Measurements from ENCODE around the gene DSC3.

DSC3 gene

DNA sequence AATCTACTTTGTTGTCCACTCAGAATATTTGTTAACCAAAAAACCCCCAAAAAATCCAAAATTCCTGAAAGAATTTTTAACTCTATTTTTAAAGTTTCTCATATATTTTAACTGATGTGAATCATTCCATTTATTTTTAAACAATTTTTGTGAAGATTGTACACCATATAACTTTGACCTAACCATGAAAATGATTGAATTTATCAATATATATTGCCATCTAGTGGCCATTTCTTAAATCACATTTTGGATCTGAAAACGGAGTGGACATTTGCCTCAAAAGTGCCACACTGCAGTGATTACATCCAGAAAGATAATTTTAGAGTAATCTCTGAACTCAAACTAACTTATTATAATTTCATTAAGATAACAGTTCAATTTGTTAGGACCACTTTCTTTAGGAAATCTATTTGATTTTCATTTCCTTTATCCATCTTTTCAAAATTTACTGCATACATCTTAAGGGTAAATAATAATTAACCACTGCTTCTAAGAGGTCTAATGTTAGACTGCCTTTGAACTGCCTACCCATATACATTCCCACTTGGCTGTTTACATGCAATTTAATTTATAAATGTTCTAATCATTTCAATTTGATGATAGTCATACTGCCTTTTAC lies 71.1 kb downstream of the DSC3 start:
- DNase-seq (ENCODE audit: low read depth in 2 of 2), result no peak

DNA sequence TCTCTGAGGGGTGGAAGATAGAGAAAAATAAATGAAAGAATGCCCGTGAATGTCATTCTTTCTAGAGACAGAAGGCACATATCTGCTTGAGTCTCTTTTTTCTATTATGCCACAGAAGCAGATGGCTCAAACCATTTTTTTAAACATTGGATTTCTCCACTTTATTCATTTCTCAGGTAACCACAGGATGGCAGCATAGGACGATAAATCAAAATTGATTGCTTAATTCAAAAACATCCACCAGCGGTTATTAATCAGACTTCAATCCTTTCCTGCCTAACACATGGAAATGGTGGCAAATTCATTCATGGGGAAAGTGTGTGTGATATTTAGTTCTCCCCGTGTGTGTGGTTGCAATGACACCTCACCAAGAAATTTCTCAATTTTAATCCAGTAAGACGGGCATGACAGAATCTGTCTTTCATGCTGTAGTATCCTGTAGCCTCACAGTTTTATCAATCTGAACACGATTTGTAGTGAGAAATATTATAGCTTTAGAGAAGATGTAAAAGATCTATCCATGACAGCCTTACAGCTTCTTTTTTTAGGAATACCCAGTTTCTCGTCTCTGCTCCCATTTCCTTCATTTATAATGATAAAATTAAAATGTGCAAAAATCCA lies 72.2 kb downstream of the DSC3 start:
- no peak for DNase-seq (ENCODE audit: low read depth in 2 of 2)

DNA sequence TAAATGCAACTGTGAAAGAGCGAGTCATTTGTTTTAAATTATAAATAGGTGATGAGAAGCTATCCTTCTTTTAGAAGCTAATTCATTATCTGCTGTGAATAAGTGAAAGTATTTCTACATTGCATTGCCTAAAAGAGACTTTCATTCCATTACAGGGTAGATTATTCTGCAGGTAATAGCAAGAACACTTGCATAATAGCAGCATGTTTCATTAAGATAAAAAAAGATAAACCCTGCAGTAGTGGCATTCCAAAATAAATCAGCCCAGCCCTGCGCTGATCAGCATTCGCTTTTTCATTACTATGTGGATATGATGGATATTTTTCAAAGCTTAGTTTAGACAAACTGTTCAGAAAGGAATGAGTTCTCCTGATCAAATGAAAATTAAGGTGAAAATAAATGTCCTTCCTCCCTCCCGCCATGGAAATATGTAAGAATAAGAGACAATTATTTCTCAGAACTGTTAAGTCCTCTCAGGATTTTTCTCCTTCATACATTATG lies 72.8 kb downstream of the DSC3 start:
- no peak for DNase-seq (ENCODE audit: low read depth in 2 of 2)

GRCh38 chr18:30967701-30968100 lies 74.8 kb downstream of the DSC3 start:
- no peak for DNase-seq (ENCODE audit: low read depth in 2 of 2)

DNA sequence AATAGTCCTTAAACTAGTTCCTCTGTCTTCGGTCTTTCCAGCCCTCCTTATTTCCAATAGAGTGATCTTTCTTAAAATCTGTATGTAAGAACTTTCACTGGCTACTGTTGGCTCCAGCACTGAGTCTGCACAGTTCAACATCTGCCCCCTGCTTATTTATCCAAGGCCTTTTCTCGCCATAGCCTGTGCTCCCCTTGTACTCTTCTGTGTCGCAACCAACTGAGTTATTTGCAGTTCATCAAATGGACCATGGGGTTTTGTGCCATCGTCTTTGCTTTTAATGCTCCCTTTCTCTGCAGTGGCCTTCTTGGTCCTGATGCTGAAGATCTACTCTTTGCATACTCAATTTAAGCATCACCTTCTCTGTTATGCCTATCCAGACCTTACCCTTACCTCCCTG lies 77.3 kb downstream of the DSC3 start:
- DNase-seq (ENCODE audit: low read depth in 2 of 2), result no peak

DNA sequence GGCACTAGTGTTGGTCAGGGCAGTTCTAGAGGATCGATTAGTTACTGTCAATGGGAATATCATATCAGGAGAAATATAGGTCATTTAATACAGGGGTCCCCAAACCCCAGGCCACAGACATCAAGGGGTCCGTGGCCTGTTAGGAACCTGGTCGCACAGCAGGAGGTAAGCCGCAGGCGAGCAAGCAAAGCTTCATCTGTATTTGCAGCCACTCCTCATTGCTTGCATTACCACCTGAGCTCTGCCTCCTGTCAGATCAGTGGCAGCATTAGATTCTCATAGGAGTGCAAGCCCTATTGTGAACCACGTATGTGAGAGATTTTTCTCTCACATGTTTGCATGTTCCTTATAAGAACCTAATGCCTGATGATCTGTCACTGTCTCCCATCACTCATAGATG lies 81.9 kb downstream of the DSC3 start:
- DNase-seq (ENCODE audit: low read depth in 2 of 2), result no peak

DNA sequence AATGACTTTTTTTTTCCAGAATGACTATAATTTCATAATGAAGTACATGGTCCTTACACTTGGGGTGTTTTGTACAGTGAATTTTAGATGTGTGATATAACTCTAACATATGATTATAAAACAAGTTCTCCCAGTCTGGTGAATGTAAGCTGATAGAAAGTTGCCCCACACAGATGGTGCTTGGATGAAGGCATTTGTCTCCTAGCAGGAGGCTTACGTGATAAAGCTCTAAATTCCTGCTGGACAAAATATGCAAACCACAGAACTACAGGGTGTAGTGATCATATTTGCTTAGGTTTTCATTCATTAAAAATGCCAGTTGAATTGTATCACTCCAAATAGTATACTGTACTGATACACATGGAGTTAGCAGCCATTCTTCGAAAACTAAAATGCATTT lies 85.5 kb downstream of the DSC3 start:
- DNase-seq (ENCODE audit: low read depth in 2 of 2), result no peak

DNA sequence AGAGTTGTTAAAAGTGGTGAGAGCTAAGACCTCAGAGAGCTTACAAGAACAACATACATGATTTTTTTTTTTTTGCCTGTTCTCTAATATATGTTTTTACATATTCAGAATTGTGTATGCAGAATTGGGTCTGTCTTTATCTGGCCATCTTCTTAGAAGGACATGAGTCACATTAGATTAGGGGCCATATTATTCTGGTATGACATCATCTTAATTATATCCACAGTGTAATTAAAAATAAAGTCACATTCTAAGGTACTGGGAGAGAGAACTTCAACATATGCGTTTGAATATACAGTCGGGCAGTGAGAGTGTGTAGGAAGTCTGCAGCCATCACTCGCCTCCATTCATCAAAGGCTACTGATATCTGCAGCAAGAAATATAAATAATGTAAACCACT lies 88.3 kb downstream of the DSC3 start:
- DNase-seq (ENCODE audit: low read depth in 2 of 2), result no peak

- DNase-seq (ENCODE audit: low read depth in 2 of 2), result no peak
These were observed 96.8 kb downstream of the DSC3 start for GRCh38 chr18:30945761-30946160.

GRCh38 chr18:30944773-30945417 lies 97.6 kb downstream of the DSC3 start:
- no peak for DNase-seq (ENCODE audit: low read depth in 2 of 2)

- DNase-seq (ENCODE audit: low read depth in 2 of 2), result no peak
These were observed 101.5 kb downstream of the DSC3 start for GRCh38 chr18:30940952-30941539.

Data from stimulated activated CD8-positive, alpha-beta memory T cell treated with anti-CD3 and anti-CD28 coated beads, Interleukin-2, amount 100 ng/mL, for 1 hour (primary cell).